Measurements from ENCODE around the gene CCDC68.

DNA sequence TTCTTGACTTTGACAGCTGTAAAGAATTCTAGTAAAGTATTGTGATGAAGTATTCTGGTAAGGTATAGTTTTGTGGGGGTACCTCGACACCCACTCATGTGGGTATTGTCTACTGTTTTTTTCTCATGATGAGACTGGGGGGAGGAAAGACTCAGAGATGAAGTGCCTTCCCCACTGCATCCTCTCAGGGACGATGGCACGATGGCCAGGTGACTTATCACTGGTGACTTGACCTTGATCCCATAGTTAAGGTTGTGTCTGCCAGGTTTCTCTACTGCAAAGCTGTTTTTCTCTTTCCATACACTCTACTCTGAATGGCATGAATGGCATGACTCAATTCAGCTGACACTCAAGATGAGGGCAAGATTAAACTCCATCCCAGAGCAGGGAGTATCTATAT is 936 bp upstream of the CCDC68 start:
- TF ChIP-seq CTCF (IDR thresholded peaks at IDR 0.05) (no peak), POLR2A (IDR thresholded peaks at IDR 0.05) (no peak)

Data from lower leg skin (tissue), 3 donors.